Left renal cortex interstitium (tissue), 4 donors: ENCODE results near the gene UQCRC1. TPM values are rescaled to one million over a fixed set of nuclear protein-coding genes. Genes with fewer than 3 reads are reported as not detected.
"Not testable (repeated sequence)": the region's sequence is repeated elsewhere in the genome, so short reads cannot be mapped to it uniquely, and the experiment has no call there.

Experiments
- DNase-seq, 4 donors: peaks; one replicate each; pipeline ENCODE4 v3.0.0-alpha.2; 2013; ENCODE audit warnings: low read depth in 4 of 4, low spot score in 2 of 4, missing footprints in 1 of 4
- polyA plus RNA-seq, 4 donors: library from polyadenylated mRNA; unstranded; fragments of 120-200 nt; gene quantifications; one replicate each; pipeline ENCODE4 v1.2.1, GENCODE V29; 2013; ENCODE audit not compliant: insufficient read length in 4 of 4

The UQCRC1 gene
- polyA plus RNA-seq, 4 donors = 280 to 313 (median 289) TPM

- peak; percentile 92 to 98 (median 95) for DNase-seq
Observed at GRCh38 chr3:48556796-48557626, 52.4 kb downstream of the UQCRC1 start, which contains the start of gene PFKFB4. TSS of gene PFKFB4 (minus strand) at chr3:48556803. CDS start at chr3:48556777, 26 bp downstream.

GRCh38 chr3:48555949-48556795 is 53.3 kb downstream of the UQCRC1 start:
- DNase-seq = no peak

- DNase-seq = no peak
Observed at GRCh38 chr3:48555231-48555948, 54.1 kb downstream of the UQCRC1 start.

GRCh38 chr3:48553886-48554845 is 55.3 kb downstream of the UQCRC1 start:
- DNase-seq = no peak

- DNase-seq = no peak
Observed at GRCh38 chr3:48553361-48553760, 56.1 kb downstream of the UQCRC1 start.

GRCh38 chr3:48552111-48552951 is 57.1 kb downstream of the UQCRC1 start:
- DNase-seq = no peak

- DNase-seq = not testable (repeated sequence)
Observed at GRCh38 chr3:48551651-48552050, 57.8 kb downstream of the UQCRC1 start.

Other genes starting within 250 kb of the UQCRC1 start
- gene FBXW12, start 237.4 kb downstream of the UQCRC1 start, polyA plus RNA-seq = under 1 TPM; 0.11 to 0.99 (median 0.50) TPM
- gene PLXNB1, start 179.6 kb downstream of the UQCRC1 start, polyA plus RNA-seq = 100 to 1,000 TPM; 137 to 247 (median 190) TPM
- gene CCDC51, start 169.5 kb downstream of the UQCRC1 start, polyA plus RNA-seq = 10 to 100 TPM; 23.8 to 30.0 (median 27.2) TPM
- 100 to 1,000 TPM; 279 to 369 (median 294) TPM for gene TMA7, start 169.4 kb downstream of the UQCRC1 start, polyA plus RNA-seq
- gene ATRIP, start 162.9 kb downstream of the UQCRC1 start, polyA plus RNA-seq = 10 to 100 TPM; 12.0 to 15.5 (median 13.8) TPM
- gene SHISA5, start 105.5 kb downstream of the UQCRC1 start, polyA plus RNA-seq = 100 to 1,000 TPM; 101 to 132 (median 107) TPM
- 1 to 10 TPM; 3.7 to 6.1 (median 5.5) TPM for gene PFKFB4, start 52.8 kb downstream of the UQCRC1 start, polyA plus RNA-seq
- under 1 TPM in 3 of 4 donors, not detected in 1; 0.40 to 0.65 (median 0.51) TPM for gene UCN2, start 45.9 kb downstream of the UQCRC1 start, polyA plus RNA-seq
- gene COL7A1, start 14.3 kb downstream of the UQCRC1 start, polyA plus RNA-seq = 10 to 100 TPM; 13.8 to 28.9 (median 18.5) TPM
- gene TMEM89, start 12.1 kb upstream of the UQCRC1 start, polyA plus RNA-seq = under 1 TPM in 1 of 4 donors, not detected in 3; 0.21 TPM
- 10 to 100 TPM; 18.0 to 36.9 (median 27.4) TPM for gene SLC26A6, start 25.8 kb upstream of the UQCRC1 start, polyA plus RNA-seq
- 1 to 10 TPM in 2 of 4 donors, under 1 TPM in 2; 0.67 to 1.4 (median 1.1) TPM for gene CELSR3, start 53.2 kb upstream of the UQCRC1 start, polyA plus RNA-seq
- 10 to 100 TPM; 14.3 to 24.0 (median 20.5) TPM for gene NCKIPSD, start 76.3 kb upstream of the UQCRC1 start, polyA plus RNA-seq
- gene IP6K2, start 107.6 kb upstream of the UQCRC1 start, polyA plus RNA-seq = 100 to 1,000 TPM; 182 to 311 (median 218) TPM
- gene PRKAR2A, start 238.2 kb upstream of the UQCRC1 start, polyA plus RNA-seq = 10 to 100 TPM; 38.3 to 47.7 (median 42.8) TPM